Pancreas (tissue), 10 donors: ENCODE data around the gene OR51M1. TPM values are rescaled to one million over a fixed set of nuclear protein-coding genes. Genes with fewer than 3 reads are reported as not detected.
"Not testable (repeated sequence)": the region's sequence is repeated elsewhere in the genome, so short reads cannot be mapped to it uniquely, and the experiment has no call there.

Source experiments
- ATAC-seq, 4 donors: fragments of 200-7000 bp; cut with Tn5 transposase; one replicate each; pipeline versions ENCODE4 v1.8.0 to v1.9.1; 2020; ENCODE audit warnings: mild to moderate bottlenecking in 4 of 4, moderate library complexity in 4 of 4
- DNase-seq, 6 donors: peaks; one replicate each; pipeline ENCODE4 v3.0.0-alpha.2; 2020
- FAIRE-seq: peaks from 2 replicates; lab custom pipeline; 2012; peaks lifted over from hg19 to GRCh38; lab: Jason Lieb, UNC
- H3K27ac ChIP-seq, 4 donors: fragments of 200-600 bp; sonication (generic); 1 replicate in 3 of 4; 2 replicates in 1 of 4; pipeline versions ENCODE4 v1.5.0 to v1.8.0; 2020
- H3K27me3 ChIP-seq, 4 donors: fragments of 200-600 bp; one replicate each; pipeline ENCODE4 v1.8.0; 2021
- H3K36me3 ChIP-seq, 3 donors: fragments of 200-600 bp; sonication (generic) in 1 of 3; one replicate each; pipeline versions ENCODE4 v1.5.0 to v1.8.0; 2020 to 2021
- H3K4me1 ChIP-seq, 3 donors: fragments of 200-600 bp; one replicate each; pipeline ENCODE4 v1.8.0; 2021
- H3K4me3 ChIP-seq, 4 donors: fragments of 200-600 bp; sonication (generic) in 2 of 4; one replicate each; pipeline versions ENCODE4 v1.5.0 to v1.8.0; 2020 to 2021
- H3K9me3 ChIP-seq, 4 donors: fragments of 200-600 bp; one replicate each; pipeline ENCODE4 v1.8.0; 2021
- WGBS, 2 donors: extraction: QIAGEN DNeasy Blood & Tissue Kit; methylation state at CpG; one replicate each; pipeline ENCODE4 v1.1.7; 2013; 5-methylcytosine and 5-hydroxymethylcytosine counted together
- intact Hi-C, 3 donors: fragments of 100-400 bp; cut with DNase I; formaldehyde crosslinking; loops; one replicate each; pipeline versions ENCODE4 v1.11.1 to v1.14.2; 2022
- polyA plus RNA-seq, 2 donors: library from polyadenylated mRNA; stranded (reverse); fragments of 200-250 nt; gene quantifications; one replicate each; pipeline ENCODE4 v1.2.3, GENCODE V29; 2013
- total RNA-seq, 6 donors: library from RNA; stranded (reverse); fragmentation: NEBNext Ultra II Directional in 4 of 6; extraction: Animal tissue kit (Norgen Biotek cat#: 25700) in 4 of 6; gene quantifications; one replicate each; pipeline versions ENCODE4 v1.2.1 to v1.2.4, GENCODE V29; 2021 to 2023
- TF ChIP-seq, protein P1 (sequence below), 4 donors: fragments of 200-600 bp; sonication (generic) in 3 of 4; IDR thresholded peaks; one replicate each; pipeline versions ENCODE4 v1.5.0 to v1.8.0; 2021; ENCODE audit warnings: antibody characterized with exemption in 4 of 4
- donor health status: healthy with polysubstance abuse.
- donor health status: DM: no; HTN: no; CAD: no; lungs with moderate emphysema.
- donor health status: DM: no; HTN: no; CAD: no.
- donor health status: control.
- donor health status: control.
- donor health status: Bipolar disorder and iron deficiency.
- donor health status: DM: yes; HTN: yes; CAD: no.
- donor health status: DM: no; HTN: no; CAD: no.
- donor health status: DM: no; HTN: no; CAD: no.
- donor health status: DM: yes; HTN: yes; CAD: no.

Gene OR51M1, protein sequence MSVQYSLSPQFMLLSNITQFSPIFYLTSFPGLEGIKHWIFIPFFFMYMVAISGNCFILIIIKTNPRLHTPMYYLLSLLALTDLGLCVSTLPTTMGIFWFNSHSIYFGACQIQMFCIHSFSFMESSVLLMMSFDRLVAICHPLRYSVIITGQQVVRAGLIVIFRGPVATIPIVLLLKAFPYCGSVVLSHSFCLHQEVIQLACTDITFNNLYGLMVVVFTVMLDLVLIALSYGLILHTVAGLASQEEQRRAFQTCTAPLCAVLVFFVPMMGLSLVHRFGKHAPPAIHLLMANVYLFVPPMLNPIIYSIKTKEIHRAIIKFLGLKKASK
- total RNA-seq (not detected), polyA plus RNA-seq (not detected)

DNA sequence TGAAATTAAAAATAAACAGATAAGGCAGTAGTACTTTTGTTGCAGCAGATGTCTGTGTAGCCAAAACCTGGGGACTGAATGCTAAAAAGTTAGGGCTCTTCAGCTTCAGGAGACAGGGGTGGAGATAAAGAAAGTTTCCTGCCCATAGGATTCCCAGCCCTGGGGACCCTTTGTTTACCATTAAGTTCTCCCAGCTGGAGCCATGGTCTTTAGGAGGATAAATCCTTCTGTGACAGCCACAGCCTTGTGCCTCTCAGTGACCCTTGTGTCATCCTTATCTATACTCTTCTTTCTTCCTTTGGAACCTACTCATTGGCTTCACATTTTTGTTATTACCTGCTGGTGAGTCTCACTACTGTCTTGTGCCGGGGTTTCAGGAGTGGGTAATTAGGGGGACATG lies at the start of gene OR51M1:
Gene OR51M1 (plus strand): TSS at position 237 of the 400 bp plus-strand sequence. CDS start 5,587 bp downstream, outside the sequence.
- H3K27me3 ChIP-seq: no peaks in the 10 kb centered on the region
- DNase-seq (no peak), ATAC-seq (no peak), FAIRE-seq (no peak)
- intact Hi-C loops: no loop called here
- H3K36me3 ChIP-seq: no peaks in the 10 kb centered on the region
- no peak within 1 kb of the TSS for H3K4me3 ChIP-seq
- no peaks in the 10 kb centered on the region for H3K4me1 ChIP-seq
- TF ChIP-seq, protein P1, sequence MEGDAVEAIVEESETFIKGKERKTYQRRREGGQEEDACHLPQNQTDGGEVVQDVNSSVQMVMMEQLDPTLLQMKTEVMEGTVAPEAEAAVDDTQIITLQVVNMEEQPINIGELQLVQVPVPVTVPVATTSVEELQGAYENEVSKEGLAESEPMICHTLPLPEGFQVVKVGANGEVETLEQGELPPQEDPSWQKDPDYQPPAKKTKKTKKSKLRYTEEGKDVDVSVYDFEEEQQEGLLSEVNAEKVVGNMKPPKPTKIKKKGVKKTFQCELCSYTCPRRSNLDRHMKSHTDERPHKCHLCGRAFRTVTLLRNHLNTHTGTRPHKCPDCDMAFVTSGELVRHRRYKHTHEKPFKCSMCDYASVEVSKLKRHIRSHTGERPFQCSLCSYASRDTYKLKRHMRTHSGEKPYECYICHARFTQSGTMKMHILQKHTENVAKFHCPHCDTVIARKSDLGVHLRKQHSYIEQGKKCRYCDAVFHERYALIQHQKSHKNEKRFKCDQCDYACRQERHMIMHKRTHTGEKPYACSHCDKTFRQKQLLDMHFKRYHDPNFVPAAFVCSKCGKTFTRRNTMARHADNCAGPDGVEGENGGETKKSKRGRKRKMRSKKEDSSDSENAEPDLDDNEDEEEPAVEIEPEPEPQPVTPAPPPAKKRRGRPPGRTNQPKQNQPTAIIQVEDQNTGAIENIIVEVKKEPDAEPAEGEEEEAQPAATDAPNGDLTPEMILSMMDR (IDR thresholded peaks at IDR 0.05): no peak
- 39 to 50% methylated on average over 1 of the region's 1 CpG for WGBS, 2 donors
- H3K27ac ChIP-seq: no peak within 1 kb of the TSS
- peaks cover 0 to 4% (median 0%) of the 10 kb centered on the region in 4 donors for H3K9me3 ChIP-seq

DNA sequence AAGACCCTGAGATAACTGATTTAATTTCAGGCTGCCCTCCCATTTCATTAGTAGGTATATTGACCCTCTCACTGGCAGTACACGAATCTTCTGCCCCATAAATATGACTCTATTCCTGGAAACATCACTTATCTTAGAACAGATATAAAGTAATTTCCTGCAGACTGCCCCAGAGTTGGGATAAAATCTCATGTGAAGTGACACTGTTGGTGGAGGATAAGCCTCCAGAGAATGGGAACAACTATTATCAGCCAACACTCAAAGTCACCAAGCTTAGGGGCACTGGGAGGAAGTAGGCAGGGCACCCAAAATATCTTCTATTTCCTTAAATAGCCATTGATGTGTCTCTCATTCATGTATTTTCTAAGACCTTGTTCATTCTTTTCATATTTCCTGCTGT lies 48.4 kb upstream of the OR51M1 start:
- no peaks in the 10 kb centered on the region for H3K27me3 ChIP-seq
- 28 to 42% methylated on average over 1 of the region's 1 CpG for WGBS, 2 donors
- H3K36me3 ChIP-seq: no peaks in the 10 kb centered on the region
- H3K27ac ChIP-seq: no peak overlapping the region
- DNase-seq (no peak), ATAC-seq (no peak), FAIRE-seq (no peak)
- TF ChIP-seq, protein P1 (IDR thresholded peaks at IDR 0.05): no peak
- no peaks in the 10 kb centered on the region for H3K4me1 ChIP-seq
- H3K4me3 ChIP-seq: no peak overlapping the region
- intact Hi-C loops: no loop called here
- no peaks in the 10 kb centered on the region for H3K9me3 ChIP-seq

DNA sequence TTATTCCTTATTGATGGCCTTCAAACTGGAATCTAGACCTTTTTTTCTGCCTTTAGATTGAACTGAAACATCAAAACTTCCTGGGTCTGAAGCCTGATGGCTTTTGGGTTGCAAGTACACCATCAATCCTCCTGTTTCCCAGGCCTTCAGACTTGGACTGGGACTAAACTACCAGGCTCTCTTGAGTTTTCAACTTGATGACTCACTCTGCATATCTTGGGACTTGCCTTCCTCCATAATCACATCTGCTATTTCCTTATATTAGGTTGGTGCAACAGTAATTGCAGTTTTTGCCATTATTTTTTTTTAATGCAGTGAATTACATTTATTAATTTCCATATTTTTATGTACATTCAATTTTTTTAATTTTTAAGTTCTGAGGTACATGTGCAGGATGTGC lies 47.3 kb upstream of the OR51M1 start:
- no peak for DNase-seq
- Histone ChIP-seq H3K4me3 (no peak overlapping the region), H3K9me3 (no peaks in the 10 kb centered on the region), H3K27ac (no peak overlapping the region), H3K4me1 (no peaks in the 10 kb centered on the region), H3K36me3 (no peaks in the 10 kb centered on the region), H3K27me3 (no peaks in the 10 kb centered on the region)
- TF ChIP-seq, protein P1 (IDR thresholded peaks at IDR 0.05): no peak
- FAIRE-seq: no peak
- ATAC-seq: no peak
- intact Hi-C loops: no loop called here

DNA sequence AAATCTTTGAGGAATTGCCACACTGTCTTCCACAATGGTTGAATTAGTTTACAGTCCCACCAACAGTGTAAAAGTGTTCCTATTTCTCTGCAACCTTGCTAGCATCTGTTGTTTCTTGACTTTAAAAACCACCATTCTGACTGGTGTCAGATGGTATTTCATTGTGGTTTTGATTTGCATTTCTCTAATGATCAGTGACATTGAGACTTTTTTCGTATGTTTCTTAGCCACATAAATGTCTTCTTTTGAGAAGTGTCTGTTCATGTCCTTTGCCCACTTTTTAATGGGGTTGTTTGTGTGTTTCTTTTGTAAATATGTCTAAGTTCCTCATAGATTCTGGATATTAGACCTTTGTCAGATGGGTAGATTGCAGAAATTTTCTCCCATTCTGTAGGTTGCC lies 46.4 kb upstream of the OR51M1 start:
- 46 to 51% methylated on average over 1 of the region's 1 CpG for WGBS, 2 donors
- H3K27ac ChIP-seq, H3K4me3 ChIP-seq, FAIRE-seq, DNase-seq, H3K36me3 ChIP-seq, H3K4me1 ChIP-seq, H3K9me3 ChIP-seq, ATAC-seq, H3K27me3 ChIP-seq, intact Hi-C loops: not testable (repeated sequence)

DNA sequence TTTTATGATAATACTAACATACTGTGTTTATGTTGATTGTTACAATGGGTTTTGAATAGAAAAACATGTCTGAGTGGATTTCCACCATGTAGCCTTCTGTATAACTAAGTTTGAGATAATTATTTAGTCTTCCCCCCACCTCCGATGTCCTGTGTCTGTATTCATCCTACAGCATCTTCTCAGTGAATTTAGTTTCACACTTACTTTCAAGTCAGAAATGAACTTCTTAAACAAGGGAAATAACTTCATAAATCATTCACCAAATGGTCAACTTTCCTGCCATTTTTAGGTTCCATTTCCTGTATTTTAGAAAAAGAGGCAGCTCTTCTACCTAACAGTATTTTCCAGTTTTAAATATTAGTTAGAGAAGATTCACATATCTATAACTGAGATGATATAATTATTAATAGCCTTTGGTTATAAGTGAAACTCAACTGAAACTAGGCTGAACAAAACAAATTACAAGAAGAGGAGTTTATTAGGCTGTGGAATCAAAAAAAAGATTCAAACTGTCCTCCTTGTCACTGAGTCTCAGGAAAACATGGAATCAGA lies 43.8 kb upstream of the OR51M1 start:
- no peaks in the 10 kb centered on the region for H3K4me1 ChIP-seq
- no peak overlapping the region for H3K27ac ChIP-seq
- FAIRE-seq (no peak), DNase-seq (no peak), ATAC-seq (no peak)
- H3K4me3 ChIP-seq: no peak overlapping the region
- no peaks in the 10 kb centered on the region for H3K27me3 ChIP-seq
- TF ChIP-seq, protein P1 (IDR thresholded peaks at IDR 0.05): no peak
- H3K9me3 ChIP-seq: no peaks in the 10 kb centered on the region
- 80 to 81% methylated on average over 1 of the region's 1 CpG for WGBS, 2 donors
- H3K36me3 ChIP-seq: no peaks in the 10 kb centered on the region
- intact Hi-C loops: no loop called here
